HG02970 (cell line): ENCODE measurements around the gene SEMA6D.

Source experiments
- ATAC-seq: cut with Tn5 transposase; IDR thresholded peaks from one replicate; pipeline ENCODE4 v1.9.1; 2021; ENCODE audit warnings: mild to moderate bottlenecking, moderate library complexity, moderate number of reproducible peaks; ENCODE audit not compliant: unreplicated experiment, low FRiP score

The SEMA6D gene

GRCh38 chr15:47778263-47778770 lies 61.0 kb downstream of the SEMA6D start:
- ATAC-seq, result no peak

DNA sequence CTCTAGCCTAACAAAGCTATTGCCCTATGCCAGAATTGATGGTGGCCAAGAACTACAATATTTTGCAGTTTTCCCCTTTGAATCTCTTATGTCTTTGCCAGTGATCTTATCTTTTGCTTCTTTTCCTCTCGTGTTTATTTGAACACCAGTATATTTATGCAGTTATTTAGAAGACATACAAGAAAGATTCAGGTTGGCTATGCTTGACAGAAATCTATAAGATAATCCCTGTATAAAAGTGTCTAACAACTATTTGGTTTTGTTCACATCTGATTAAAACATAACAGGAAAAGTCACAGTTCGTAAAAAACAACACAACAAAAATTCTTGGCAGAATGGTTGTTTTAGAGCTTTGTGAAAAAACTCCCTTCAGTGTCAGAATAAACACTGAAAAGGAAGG lies 63.7 kb downstream of the SEMA6D start:
- ATAC-seq, result no peak

DNA sequence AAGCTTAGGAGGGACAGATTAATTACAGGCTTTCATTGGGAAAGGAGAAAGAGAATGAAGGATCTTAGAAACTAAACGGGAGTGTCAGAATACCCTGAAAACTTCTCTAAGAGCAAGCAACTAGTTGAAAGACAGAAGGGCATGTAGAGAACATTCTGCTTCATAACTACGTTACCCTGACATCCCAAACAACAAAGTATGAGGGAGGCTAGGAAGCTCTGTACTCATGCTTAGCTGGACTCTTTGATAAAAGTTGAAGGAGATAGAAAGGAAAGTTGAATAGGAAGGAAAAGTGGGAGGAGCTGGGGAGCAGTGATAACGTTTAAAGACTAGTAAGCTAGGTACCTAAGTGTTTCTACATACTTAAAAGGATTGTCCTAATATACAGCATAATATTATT lies 64.2 kb downstream of the SEMA6D start:
- ATAC-seq, result no peak

DNA sequence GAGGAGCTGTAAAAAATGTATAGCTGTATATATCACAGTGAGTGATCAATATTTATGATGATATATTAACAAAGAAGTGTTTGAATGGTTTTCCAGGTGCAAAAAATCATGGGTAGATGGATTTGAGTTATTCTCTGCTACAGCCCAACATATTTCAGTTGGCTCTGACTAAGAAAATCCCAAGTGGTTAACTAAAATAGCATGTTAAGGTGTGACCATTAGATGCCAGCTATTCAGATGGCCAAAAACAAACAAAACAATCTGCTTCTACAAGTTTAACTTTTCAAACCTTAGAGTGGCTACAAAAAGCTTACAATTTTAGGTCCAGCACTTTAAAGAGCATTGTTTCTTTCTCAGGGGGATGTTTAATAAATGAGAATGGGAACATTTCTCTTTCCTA lies 67.5 kb downstream of the SEMA6D start:
- no peak for ATAC-seq

- no peak for ATAC-seq
Measured at GRCh38 chr15:47786371-47786770, 69.1 kb downstream of the SEMA6D start.

DNA sequence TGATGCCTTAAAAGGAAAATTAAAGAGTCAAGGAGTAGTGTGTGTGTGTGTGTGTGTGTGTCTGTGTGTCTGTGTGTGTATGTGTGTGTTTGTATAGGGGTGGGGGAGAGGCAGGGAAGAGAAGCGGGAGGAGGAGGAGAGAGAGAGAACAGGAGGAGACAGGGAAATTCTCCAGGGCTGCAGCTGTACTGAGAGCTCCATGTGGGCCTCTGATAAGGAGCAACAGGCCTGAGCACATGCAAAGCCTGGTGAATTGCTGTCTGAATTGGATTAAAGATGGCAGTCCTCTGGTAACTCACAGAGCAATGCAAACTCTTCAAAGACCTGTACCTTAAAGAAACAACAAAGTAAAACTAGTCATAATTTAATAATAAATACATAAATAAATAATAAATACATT lies 70.6 kb downstream of the SEMA6D start:
- no peak for ATAC-seq

DNA sequence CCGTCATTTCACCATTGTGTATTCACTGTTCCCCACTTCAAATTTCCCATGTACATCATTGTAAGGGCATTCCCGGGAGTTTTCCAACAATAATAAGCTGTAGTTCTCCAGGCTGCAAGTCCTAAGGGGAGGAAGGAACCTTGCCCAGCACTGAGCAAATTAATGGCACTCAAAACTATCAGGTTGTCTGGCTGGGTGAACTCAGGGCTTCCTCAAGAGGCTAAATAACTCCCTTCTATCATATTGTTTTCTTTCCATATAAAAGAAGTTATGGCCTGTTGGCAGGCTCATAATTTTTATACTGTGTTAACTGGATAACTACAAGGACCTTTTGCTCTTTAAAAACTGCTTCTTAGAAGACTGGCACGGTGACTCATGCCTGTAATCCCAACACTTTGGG lies 71.4 kb downstream of the SEMA6D start:
- ATAC-seq, result no peak

- ATAC-seq, result no peak
Measured at GRCh38 chr15:47791161-47791560, 73.9 kb downstream of the SEMA6D start.

GRCh38 chr15:47792231-47792630 lies 74.9 kb downstream of the SEMA6D start:
- no peak for ATAC-seq

DNA sequence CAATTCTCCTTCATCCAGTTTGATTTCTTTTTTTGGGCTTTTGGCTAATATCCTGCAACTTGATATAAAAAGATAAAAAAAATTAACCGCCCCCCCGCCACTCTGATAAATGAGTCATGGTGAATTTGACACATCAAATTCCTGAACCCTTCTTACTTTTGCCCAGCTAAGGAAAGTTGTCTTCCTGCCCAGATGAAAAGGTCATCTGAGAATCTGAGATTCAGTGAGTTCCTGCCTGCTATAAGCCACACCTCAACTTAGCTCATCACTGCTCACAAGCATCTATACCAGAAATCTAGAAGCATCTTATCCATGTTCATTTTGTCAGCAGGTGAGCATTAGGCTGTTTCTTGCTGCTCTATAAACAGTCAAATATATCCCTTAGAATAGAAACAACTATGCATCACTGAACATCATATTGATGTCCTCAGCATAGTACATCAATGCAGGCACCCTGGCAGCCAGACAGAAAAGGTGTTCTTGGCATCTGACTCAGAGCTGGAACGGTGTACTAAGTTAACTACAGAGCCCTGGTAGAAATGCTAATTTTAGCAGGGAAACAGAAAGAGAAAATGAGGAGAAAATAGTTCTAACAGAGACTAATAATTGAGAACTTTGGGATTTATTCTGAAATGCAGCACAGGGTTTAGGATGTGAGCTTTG lies 77.1 kb downstream of the SEMA6D start:
- ATAC-seq, result no peak

GRCh38 chr15:47795864-47796263 lies 78.6 kb downstream of the SEMA6D start:
- no peak for ATAC-seq

DNA sequence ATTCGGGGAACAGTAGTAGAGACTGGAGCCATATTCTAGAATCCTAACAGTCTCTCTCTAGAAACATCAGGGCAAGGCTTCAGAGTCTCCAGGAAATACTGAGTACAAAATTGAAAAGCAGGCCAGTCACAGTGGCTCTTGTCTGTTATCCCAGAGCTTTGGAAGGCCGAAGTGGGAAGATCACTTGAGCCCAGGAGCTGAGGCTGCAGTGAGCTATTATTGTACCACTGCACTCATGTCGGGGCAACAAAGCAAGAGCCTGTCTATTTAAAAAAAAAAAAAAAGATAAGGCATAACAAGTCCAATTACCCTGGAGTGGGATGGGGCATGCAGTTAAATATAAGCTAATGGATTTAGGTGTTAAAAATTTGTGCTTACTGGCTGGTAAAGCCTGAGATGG lies 79.0 kb downstream of the SEMA6D start:
- ATAC-seq, result no peak

- no peak for ATAC-seq
Measured at GRCh38 chr15:47796830-47797229, 79.5 kb downstream of the SEMA6D start.

DNA sequence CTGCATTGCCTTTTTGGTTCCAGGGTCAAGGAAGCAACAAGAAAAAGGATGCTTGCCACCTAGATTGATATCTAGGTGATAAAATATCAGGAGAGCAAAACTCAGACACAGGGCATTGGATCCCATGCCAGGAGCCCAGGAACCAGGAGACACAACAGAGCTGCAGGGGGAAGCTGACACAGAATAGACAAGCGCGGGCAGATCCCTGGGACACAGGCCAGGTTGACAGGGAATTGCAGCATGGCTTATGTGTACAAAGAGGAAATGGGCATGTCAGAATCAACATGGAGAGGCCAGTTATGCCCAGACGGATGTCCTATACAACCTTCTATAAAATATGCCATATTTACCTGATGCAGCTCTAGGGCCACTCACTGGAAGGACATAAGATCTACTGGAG lies 84.2 kb downstream of the SEMA6D start:
- no peak for ATAC-seq

DNA sequence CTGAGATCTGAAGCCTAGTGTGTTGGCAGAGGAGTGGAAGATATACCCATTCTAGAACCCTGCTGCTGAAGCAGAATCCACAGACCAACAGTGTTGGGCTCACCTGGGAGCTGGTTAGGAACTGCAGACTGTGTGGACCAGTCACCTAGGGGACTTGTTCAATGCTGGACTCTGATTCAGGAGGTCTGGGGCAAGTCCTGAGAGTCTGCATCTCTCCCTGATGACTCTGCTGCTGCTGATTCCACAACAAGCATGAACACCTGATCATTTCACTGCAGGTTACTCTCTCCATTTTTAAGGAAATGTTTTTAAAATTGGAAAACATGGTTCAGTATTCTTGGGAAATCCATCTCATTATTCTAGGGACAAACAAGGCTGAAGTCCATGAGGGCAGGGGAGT lies 84.9 kb downstream of the SEMA6D start:
- no peak for ATAC-seq

- no peak for ATAC-seq
Measured at GRCh38 chr15:47803767-47804166, 86.5 kb downstream of the SEMA6D start.

DNA sequence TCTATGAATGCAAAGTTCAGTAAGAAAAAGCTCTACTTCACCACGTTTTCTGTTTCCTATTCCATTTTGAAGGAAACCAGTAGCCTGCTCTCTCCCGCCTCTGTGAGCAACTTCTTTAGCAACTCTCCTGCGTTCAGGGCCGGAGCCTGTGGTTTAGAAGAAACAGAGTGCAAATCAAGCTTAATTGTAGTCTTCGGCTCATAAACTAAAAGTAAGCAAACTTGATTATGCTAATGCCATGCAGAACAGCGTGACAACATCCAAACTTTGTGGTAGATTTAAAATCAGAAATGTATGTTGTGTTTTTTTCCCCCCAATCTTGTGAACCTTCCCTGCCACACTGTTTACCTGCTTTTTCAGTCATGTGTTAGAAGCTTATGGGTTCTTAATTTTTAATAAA lies 87.4 kb downstream of the SEMA6D start:
- ATAC-seq, result no peak

- no peak for ATAC-seq
Measured at GRCh38 chr15:47806008-47806407, 88.7 kb downstream of the SEMA6D start.

- no peak for ATAC-seq
Measured at GRCh38 chr15:47811172-47811571, 93.9 kb downstream of the SEMA6D start.

- ATAC-seq, result no peak
Measured at GRCh38 chr15:47812470-47812999, 95.2 kb downstream of the SEMA6D start.

- peak; percentile 79 for ATAC-seq
Measured at GRCh38 chr15:47813748-47814384, 96.6 kb downstream of the SEMA6D start.

DNA sequence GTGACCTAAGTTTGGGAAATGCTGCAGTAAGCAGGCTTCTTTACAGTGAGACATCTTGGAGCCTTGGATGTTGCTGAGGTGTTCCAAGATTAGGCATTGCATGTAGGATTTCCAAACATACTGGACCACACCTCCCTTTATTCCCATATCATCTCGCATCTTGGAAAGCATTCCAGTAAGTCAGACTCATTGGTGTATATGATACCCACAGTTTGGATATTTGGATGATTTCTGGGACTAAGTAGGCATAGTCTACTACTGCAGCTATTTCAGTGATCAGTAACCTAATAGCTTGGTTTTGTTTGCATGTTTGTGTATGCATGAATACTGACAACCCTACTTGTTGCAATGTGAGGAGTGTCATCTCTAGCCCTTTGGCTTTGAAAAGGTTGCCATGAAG lies 97.3 kb downstream of the SEMA6D start:
- no peak for ATAC-seq
